Mammary epithelial cell (primary cell): ENCODE data around the gene ZNF396.

Experiments used
- CTCF ChIP-seq, 2 donors: IDR thresholded peaks in 1 of 2; conservative IDR thresholded peaks in 1 of 2; 2 replicates each; pipeline ENCODE4 v1.5.1; 2011 to 2012; ENCODE audit warnings: inconsistent platforms in 2 of 2, low read length in 2 of 2, mild to moderate bottlenecking in 2 of 2, control low read depth in 1 of 2, low read depth in 1 of 2; ENCODE audit not compliant: insufficient read depth in 1 of 2; ENCODE audit errors: extremely low read depth in 1 of 2
- EZH2 ChIP-seq: IDR thresholded peaks from 2 replicates; pipeline ENCODE4 v1.6.1; 2012; ENCODE audit warnings: low read length, inconsistent platforms, borderline replicate concordance

- no peak for TF ChIP-seq CTCF (conservative IDR thresholded peaks at IDR 0.05 in 1 of 2, IDR thresholded peaks at IDR 0.05 in 1 of 2; ENCODE audit: extremely low read depth in 1 of 2, insufficient read depth in 1 of 2, low read depth in 1 of 2, low read length in 2 of 2)
- no peak for TF ChIP-seq EZH2
Measured at GRCh38 chr18:35331367-35332087, 45.6 kb downstream of the ZNF396 start.
